HepG2 (cell line): Measurements from ENCODE around the gene GRAMD1A. TPM values are rescaled to one million over a fixed set of nuclear protein-coding genes. Genes with fewer than 3 reads are reported as not detected.

Experiments used
- ATF7 ChIP-seq, 2 experiments: fragments of 450-650 bp in 1 of 2; sonication (generic) in 1 of 2; formaldehyde crosslinking in 1 of 2; IDR thresholded peaks; 2 replicates each; pipeline versions ENCODE4 v1.4.0 to v1.6.1; 2016 to 2020; ENCODE audit warnings: antibody characterized with exemption in 1 of 2, mild to moderate bottlenecking in 1 of 2, missing genetic modification reagents in 1 of 2
- CENPX ChIP-seq: sonication (generic); formaldehyde crosslinking; IDR thresholded peaks from 2 replicates; pipeline ENCODE4 v1.9.0; 2021; ENCODE audit warnings: mild to moderate bottlenecking, missing genetic modification reagents, moderate library complexity
- ELF1 ChIP-seq: sonication (generic); formaldehyde crosslinking; IDR thresholded peaks from 2 replicates; pipeline ENCODE4 v1.4.0; 2020; ENCODE audit warnings: missing genetic modification reagents
- GMEB1 ChIP-seq: sonication (generic); formaldehyde crosslinking; IDR thresholded peaks from 2 replicates; pipeline ENCODE4 v1.5.1; 2020; ENCODE audit warnings: missing genetic modification reagents, mild to moderate bottlenecking, borderline replicate concordance
- ISX ChIP-seq: sonication (generic); formaldehyde crosslinking; conservative IDR thresholded peaks from 2 replicates; pipeline ENCODE4 v1.5.0; 2020; ENCODE audit warnings: missing genetic modification reagents
- KAT8 ChIP-seq: IDR thresholded peaks from 2 replicates; pipeline ENCODE4 v1.6.1; 2016; ENCODE audit warnings: missing genetic modification reagents, missing compliant biosample characterization
- KDM3A ChIP-seq: IDR thresholded peaks from 2 replicates; pipeline ENCODE4 v1.6.1; 2018; ENCODE audit warnings: low read depth, missing compliant biosample characterization
- PAXIP1 ChIP-seq: sonication (generic); formaldehyde crosslinking; conservative IDR thresholded peaks from 2 replicates; pipeline ENCODE4 v1.4.0; 2020; ENCODE audit warnings: mild to moderate bottlenecking, missing genetic modification reagents, moderate library complexity
- POLR2AphosphoS5 ChIP-seq: IDR thresholded peaks from 2 replicates; pipeline ENCODE4 v1.6.1; 2012; ENCODE audit warnings: low read depth, low read length
- SETDB1 ChIP-seq: sonication (generic); formaldehyde crosslinking; IDR thresholded peaks from 2 replicates; pipeline ENCODE4 v1.5.1; 2020; ENCODE audit warnings: missing genetic modification reagents, mild to moderate bottlenecking, borderline replicate concordance
- SMAD9 ChIP-seq: sonication (generic); formaldehyde crosslinking; IDR thresholded peaks from 2 replicates; pipeline ENCODE4 v1.5.1; 2020; ENCODE audit warnings: mild to moderate bottlenecking, missing genetic modification reagents
- SP1 ChIP-seq, 2 experiments: fragments of 450-650 bp in 1 of 2; sonication (generic) in 1 of 2; formaldehyde crosslinking in 1 of 2; IDR thresholded peaks; 2 replicates each; pipeline versions ENCODE4 v1.4.0 to v1.6.1; 2016 to 2020; ENCODE audit warnings: missing genetic modification reagents in 1 of 2
- SP4 ChIP-seq: sonication (generic); formaldehyde crosslinking; IDR thresholded peaks from 2 replicates; pipeline ENCODE4 v1.8.1; 2023; ENCODE audit warnings: mild to moderate bottlenecking, missing genetic modification reagents
- ZBTB7B ChIP-seq: sonication (generic); formaldehyde crosslinking; IDR thresholded peaks from 2 replicates; pipeline ENCODE4 v1.4.0; 2020; ENCODE audit warnings: missing genetic modification reagents
- ZNF160 ChIP-seq: sonication (generic); formaldehyde crosslinking; IDR thresholded peaks from 2 replicates; pipeline ENCODE4 v1.8.0; 2022; ENCODE audit warnings: mild to moderate bottlenecking, inconsistent platforms, missing genetic modification reagents
- ZNF367 ChIP-seq: sonication (generic); formaldehyde crosslinking; IDR thresholded peaks from 2 replicates; pipeline ENCODE4 v1.4.0; 2020; ENCODE audit warnings: missing genetic modification reagents, borderline replicate concordance
- ZNF572 ChIP-seq: sonication (generic); formaldehyde crosslinking; IDR thresholded peaks from 2 replicates; pipeline ENCODE4 v1.5.1; 2020; ENCODE audit warnings: mild to moderate bottlenecking, missing genetic modification reagents
- ZNF687 ChIP-seq: sonication (generic); formaldehyde crosslinking; IDR thresholded peaks from 2 replicates; pipeline ENCODE4 v1.5.1; 2020; ENCODE audit warnings: mild to moderate bottlenecking, missing genetic modification reagents, moderate library complexity
- ZNF775 ChIP-seq: sonication (generic); formaldehyde crosslinking; IDR thresholded peaks from 2 replicates; pipeline ENCODE4 v1.4.0; 2020; ENCODE audit warnings: missing genetic modification reagents, mild to moderate bottlenecking, moderate library complexity, borderline replicate concordance
- ZNF850 ChIP-seq: sonication (generic); formaldehyde crosslinking; conservative IDR thresholded peaks from 2 replicates; pipeline ENCODE4 v1.9.0; 2021; ENCODE audit warnings: mild to moderate bottlenecking, missing genetic modification reagents
- polyA plus RNA-seq, 8 experiments: library from polyadenylated mRNA; depleted of rRNA in 3 of 8; stranded (reverse) in 7 of 8; unstranded in 1 of 8; fragments of >200 nt; fragmentation: Illumina TruSeq in 4 of 8; extraction: Trizol in 4 of 8; gene quantifications; 2 replicates each; pipeline versions ENCODE4 v1.2.1 to v1.2.3, GENCODE V29; 2011 to 2016; ENCODE audit warnings: low read depth in 4 of 8, missing spikeins in 1 of 8, mixed read lengths in 1 of 8; ENCODE audit not compliant: insufficient read depth in 1 of 8
- total RNA-seq, 5 experiments: library from RNA; depleted of rRNA; stranded (reverse); fragments of >200 nt; fragmentation: Illumina TruSeq; extraction: Trizol; gene quantifications; 2 replicates each; pipeline ENCODE4 v1.2.3, GENCODE V29; 2016; ENCODE audit warnings: low read depth in 1 of 5

The GRAMD1A gene
- total and polyA plus RNA-seq, 2 of the 13 experiments (the other 11 are each of a cell fraction or from before 2014, with no cell fraction given) = 14.7 to 181 TPM

GRCh38 chr19:35000647-35001501 is 751 bp downstream of the GRAMD1A start (continued):
- TF ChIP-seq ZNF687 (CRISPR knock-in tag) (peak; percentile 72), SP1 (IDR thresholded peaks at IDR 0.05) (no peak), SP1 (CRISPR knock-in tag; IDR thresholded peaks at IDR 0.05) (no peak), ZBTB7B (CRISPR knock-in tag) (peak; percentile 61; the same call in 1 of the 2 replicates), SP4 (CRISPR knock-in tag) (no peak), ZNF775 (CRISPR knock-in tag) (no peak), ZNF572 (no peak), KDM3A (CRISPR knock-in tag) (peak; percentile 29; the same call in 1 of the 2 replicates), ELF1 (CRISPR knock-in tag) (no peak), ISX (no peak), POLR2AphosphoS5 (peak; percentile 41; the same call in 1 of the 2 replicates), ZNF160 (CRISPR knock-in tag) (no peak), KAT8 (CRISPR knock-in tag) (no peak), ZNF367 (CRISPR knock-in tag) (no peak), SETDB1 (CRISPR knock-in tag) (no peak), CENPX (no peak), ATF7 (IDR thresholded peaks at IDR 0.05) (no peak), ATF7 (CRISPR knock-in tag; IDR thresholded peaks at IDR 0.05) (no peak), SMAD9 (CRISPR knock-in tag) (no peak), GMEB1 (CRISPR knock-in tag) (no peak), PAXIP1 (no peak; the same call in 1 of the 2 replicates), ZNF850 (CRISPR knock-in tag) (no peak)
